ENCODE data around the gene ST6GALNAC3.
"Not testable (repeated sequence)": the region's sequence is repeated elsewhere in the genome, so short reads cannot be mapped to it uniquely, and the experiment has no call there.

Gene ST6GALNAC3

DNA sequence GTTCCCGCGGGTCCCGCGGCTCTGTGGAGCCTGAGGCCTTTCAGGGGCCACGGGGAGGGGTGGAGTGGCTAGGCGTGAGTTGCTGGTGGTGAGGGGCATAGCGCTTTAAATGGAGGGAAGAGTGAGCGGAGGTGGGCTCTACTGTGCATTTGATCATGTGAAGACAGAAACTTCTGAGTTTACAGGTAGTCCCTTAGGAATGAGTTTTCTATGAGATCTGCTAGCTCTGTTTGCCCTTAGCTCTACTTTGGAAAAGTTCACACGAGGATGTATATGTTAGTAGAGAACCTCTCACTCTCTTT, 593 bp downstream of the ST6GALNAC3 start:
- DNase-seq (ENCODE audit: low spot score): no peak

DNA sequence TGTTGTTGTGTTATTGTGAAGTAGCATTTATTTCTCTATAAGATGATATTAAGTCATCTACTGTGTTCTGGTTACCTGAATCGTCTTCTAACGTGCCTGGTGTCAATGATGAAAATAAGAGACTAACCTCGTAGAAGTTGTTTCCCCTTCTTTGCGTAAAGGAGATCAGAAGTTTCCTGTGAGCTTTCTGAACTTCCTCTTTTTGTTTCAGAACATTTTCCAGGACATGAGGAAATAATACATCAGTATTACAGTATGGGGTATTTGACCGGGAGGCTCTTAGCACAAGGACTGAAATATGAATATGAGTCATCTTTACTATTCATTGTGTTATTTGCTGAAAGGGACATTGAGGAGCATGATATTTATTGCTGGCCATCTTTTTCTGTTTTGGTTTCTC, 1.3 kb downstream of the ST6GALNAC3 start:
- no peak for DNase-seq (ENCODE audit: low spot score)

DNA sequence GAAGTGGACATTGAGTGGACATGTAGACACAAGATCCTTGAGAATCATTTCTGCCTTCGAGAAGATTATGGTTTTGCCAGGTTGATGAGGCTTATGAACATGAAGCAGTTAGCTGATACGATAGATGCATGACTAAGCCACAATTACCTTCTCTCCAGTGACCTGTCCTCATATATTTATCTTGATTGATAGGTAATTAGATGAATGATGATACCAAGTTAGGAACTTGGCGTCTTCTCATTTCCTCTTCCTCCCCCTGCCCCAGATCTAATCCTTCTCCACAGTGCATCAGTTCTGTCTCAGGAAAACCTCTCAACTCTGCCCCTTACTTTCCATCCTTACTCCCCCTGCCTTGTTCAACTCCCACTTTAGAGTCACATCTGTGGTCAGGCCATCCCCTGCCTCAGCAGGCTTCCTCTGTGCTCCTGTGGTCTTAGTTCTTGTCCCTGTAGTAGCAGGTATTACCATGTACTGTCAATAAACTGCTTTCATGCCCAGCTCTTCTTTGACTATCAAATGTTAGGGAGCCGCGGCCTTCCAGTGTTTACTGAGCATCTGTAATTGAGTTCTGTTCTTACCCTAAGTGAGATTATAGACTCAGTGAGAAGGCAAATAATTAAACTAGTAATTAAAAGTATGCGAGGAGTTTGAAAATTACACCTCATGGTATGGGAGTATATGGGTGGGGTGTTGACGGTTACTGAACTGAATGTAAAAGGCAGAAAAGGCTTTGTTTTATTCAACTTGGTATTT, 5.1 kb downstream of the ST6GALNAC3 start:
- DNase-seq (ENCODE audit: low spot score): no peak

GRCh38 chr1:76080552-76081079, 6.1 kb downstream of the ST6GALNAC3 start:
- no peak for DNase-seq (ENCODE audit: low spot score)

- DNase-seq (ENCODE audit: low spot score): no peak
Measured at GRCh38 chr1:76082062-76082461, 7.5 kb downstream of the ST6GALNAC3 start.

DNA sequence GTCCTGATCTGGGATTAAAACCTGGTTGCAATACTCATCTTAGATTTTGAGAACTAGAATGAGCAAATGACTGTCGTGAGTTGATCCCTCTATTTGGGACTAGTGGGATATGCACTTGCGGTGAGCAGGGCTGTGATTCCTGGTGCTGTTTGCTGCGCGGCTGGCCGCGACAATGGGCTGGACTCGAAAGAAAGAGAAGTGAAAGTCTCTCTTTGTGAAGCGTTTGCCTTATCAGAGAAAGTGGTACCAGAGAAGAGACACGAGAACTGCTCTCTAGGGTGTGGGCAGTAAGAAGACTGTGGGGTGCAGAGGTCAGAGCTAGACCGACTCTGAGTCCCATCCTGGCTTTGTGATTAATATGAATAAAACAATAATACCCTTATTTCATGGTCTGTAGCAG, 8.6 kb downstream of the ST6GALNAC3 start:
- DNase-seq (ENCODE audit: low spot score): no peak

DNA sequence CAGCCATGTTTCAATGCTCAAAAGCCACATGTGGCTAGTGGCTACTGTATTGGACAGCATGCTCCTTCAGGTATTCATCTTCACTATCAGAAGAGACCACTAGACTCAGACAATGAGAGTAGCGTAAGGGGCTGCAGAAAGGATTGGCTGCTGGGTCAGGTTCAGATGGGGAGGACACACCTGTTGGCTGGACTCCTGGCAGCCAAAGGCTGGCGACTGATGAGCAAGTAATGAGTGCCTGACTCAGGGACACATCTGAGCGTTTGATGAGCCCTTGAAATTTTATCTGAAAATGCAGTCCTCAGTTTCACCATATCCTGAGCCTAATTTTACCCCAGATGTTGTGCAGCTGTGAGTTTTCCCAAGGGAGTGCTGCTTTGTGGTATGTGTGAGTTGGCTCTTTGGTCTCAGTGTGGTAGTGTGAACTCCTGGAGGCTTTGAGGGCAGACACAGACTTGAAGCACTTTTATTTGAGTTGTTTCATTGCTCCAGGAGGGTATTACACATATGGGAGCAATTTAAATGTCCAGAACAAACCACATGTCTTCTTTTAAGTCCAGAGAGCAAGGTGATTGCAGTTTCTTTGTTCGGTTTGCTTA, 9.6 kb downstream of the ST6GALNAC3 start:
- DNase-seq (ENCODE audit: low spot score): no peak

DNA sequence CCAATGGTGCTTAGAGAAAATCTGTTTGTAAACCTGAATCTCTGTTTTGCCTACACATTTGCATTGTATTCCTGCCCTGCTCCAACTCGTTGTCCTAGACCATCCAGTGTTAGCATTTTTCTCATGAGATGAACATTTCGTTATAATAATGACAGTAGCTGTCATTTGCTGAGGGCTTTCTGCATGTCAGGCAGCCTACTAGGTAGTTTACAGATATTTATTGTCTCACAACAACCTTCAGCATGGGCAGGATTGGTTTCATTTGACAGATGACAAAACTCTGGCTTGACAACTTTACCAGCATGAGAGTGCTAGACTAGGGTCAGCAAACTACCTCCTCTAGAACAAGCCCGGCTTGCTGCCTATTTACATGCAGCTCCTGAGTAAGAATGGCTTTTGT, 10.1 kb downstream of the ST6GALNAC3 start:
- DNase-seq (ENCODE audit: low spot score): no peak

- no peak for DNase-seq (ENCODE audit: low spot score)
Measured at GRCh38 chr1:76086109-76086508, 11.6 kb downstream of the ST6GALNAC3 start.

- DNase-seq (ENCODE audit: low spot score): peak; percentile 11
Measured at GRCh38 chr1:76086597-76086996, 12.1 kb downstream of the ST6GALNAC3 start.

- no peak for DNase-seq (ENCODE audit: low spot score)
Measured at GRCh38 chr1:76090283-76091203, 16.0 kb downstream of the ST6GALNAC3 start.

DNA sequence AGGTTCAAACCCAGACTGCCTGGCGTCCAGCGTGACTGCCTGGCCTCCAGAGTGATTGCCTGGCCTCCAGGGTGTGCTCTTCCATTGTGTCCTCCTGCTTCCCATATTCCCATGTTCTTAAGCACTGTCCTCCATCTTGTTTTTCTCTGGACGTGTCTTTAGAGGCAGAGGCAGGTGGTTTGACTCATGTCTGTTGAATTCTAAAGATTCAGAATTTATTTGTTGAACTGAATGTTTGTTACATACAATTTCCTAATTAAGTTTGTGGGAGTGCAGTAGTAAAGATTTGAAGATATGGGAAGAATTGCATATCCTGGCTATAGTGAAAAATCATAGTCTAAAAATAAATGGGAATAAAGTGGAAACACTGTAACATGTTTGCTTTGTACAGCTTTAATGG, 18.3 kb downstream of the ST6GALNAC3 start:
- no peak for DNase-seq (ENCODE audit: low spot score)

DNA sequence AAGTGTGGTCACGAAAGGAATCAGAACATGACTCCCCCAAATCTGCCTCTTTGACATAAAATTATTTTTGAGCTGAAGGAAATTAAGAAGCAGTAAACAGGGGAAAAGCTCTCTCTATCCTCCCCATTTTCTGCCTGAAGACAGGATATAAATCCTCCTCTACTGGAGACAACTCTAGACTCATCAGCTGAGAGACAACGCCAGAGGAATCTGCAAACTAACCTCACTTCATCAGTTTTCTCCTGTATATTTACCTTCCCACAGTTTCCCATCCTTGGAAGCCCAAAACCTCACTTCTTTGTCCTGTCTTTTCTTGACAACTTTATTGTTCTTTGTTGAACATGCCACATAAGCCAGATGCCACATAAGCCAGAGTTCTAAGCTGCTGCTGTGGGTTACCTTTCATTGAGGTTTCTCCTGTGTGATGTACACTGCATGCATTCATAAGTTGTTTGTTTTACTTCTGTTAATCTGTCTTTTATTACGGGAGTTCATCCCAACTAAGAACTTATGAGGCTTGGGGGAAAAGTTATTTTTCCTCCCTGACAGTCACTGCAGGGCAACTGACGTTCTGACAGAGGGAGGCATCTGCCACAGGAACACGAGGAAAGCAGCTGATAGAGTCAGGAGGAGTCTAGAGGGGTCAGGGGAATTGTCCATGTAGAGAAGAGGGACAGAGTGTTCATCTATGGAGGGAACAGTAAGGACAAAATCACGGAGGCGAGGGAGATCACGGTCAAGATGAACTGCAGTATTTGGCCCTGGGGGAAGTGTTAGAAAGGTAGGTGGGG, 19.2 kb downstream of the ST6GALNAC3 start:
- DNase-seq (ENCODE audit: low spot score): no peak

- DNase-seq (ENCODE audit: low spot score): no peak
Measured at GRCh38 chr1:76095802-76096201, 21.3 kb downstream of the ST6GALNAC3 start.

- not testable (repeated sequence) for DNase-seq (ENCODE audit: low spot score)
Measured at GRCh38 chr1:76097064-76097463, 22.5 kb downstream of the ST6GALNAC3 start.

GRCh38 chr1:76098845-76099244, 24.3 kb downstream of the ST6GALNAC3 start:
- no peak for DNase-seq (ENCODE audit: low spot score)

DNA sequence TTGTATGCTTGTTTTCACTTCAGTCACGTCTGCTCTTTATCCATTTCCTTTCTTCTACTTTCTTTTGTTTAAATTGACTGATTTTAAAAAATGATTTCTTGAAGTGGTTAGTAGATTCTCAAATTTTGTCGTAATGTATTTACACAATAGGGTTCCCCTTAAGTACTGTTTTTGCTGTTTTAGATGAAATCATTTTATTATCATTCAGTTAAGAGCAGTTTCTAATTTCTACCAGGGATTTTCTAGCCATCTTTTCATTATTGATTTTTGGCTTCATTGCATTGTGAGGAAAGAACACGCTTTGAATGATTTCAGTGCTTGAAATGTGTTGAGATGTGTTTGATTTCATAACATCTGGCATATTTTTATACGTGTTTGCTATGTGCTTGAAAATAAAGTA, 27.0 kb downstream of the ST6GALNAC3 start:
- no peak for DNase-seq (ENCODE audit: low spot score)

DNA sequence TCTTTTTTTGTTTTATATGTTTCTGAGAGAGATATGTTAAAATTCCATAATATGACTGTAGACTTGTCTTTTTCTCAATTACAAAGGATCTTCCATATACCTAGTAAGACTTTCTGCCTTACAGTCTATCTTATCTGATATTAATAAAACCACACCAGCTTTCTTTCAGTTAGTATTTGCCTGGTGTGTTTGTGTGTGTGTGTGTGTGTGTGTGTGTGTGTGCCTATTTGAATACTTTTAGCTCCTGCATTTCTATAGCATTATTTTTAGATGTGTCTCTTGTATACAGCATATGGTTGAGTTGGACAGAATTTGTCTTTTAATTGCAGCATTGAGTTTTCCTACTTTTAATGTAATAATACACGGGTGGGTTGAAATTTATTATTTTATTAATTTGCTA, 27.5 kb downstream of the ST6GALNAC3 start:
- no peak for DNase-seq (ENCODE audit: low spot score)

- DNase-seq (ENCODE audit: low spot score): no peak
Measured at GRCh38 chr1:76103034-76103433, 28.5 kb downstream of the ST6GALNAC3 start.

DNA sequence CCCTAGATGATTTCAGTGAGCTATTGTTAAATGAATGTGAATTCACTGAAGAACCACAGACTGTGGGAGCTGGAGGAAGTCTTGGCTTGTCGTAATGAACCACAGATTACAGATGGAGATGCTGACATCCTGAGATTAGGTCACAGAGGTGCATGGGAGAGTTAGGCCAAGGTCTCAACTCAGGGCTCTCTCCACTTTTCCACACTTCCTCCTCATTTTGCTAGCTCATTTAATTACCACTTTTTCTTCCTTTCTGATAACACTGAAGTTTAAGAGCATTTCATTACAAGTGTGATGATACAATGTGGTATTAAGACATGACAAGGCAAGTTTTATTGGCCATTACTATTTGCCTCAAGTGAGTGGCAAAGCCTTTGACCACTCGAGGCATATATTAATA, 30.8 kb downstream of the ST6GALNAC3 start:
- DNase-seq (ENCODE audit: low spot score): no peak

- DNase-seq (ENCODE audit: low spot score): no peak
Measured at GRCh38 chr1:76106251-76106650, 31.7 kb downstream of the ST6GALNAC3 start.

- no peak for DNase-seq (ENCODE audit: low spot score)
Measured at GRCh38 chr1:76106719-76107235, 32.2 kb downstream of the ST6GALNAC3 start.
